Medulla oblongata (tissue), 1 donor: Measurements from ENCODE around the gene PURA.

Source experiments
- DNase-seq: peaks from one replicate; pipeline ENCODE4 v3.0.0-alpha.2; 2015; ENCODE audit errors: extremely low spot score

PURA gene

GRCh38 chr5:140159014-140159927 is 45.4 kb downstream of the PURA start:
- DNase-seq, result no peak

GRCh38 chr5:140162275-140162674 is 48.4 kb downstream of the PURA start:
- DNase-seq, result no peak

- no peak for DNase-seq
These were observed 48.9 kb downstream of the PURA start for GRCh38 chr5:140162781-140163180.

DNA sequence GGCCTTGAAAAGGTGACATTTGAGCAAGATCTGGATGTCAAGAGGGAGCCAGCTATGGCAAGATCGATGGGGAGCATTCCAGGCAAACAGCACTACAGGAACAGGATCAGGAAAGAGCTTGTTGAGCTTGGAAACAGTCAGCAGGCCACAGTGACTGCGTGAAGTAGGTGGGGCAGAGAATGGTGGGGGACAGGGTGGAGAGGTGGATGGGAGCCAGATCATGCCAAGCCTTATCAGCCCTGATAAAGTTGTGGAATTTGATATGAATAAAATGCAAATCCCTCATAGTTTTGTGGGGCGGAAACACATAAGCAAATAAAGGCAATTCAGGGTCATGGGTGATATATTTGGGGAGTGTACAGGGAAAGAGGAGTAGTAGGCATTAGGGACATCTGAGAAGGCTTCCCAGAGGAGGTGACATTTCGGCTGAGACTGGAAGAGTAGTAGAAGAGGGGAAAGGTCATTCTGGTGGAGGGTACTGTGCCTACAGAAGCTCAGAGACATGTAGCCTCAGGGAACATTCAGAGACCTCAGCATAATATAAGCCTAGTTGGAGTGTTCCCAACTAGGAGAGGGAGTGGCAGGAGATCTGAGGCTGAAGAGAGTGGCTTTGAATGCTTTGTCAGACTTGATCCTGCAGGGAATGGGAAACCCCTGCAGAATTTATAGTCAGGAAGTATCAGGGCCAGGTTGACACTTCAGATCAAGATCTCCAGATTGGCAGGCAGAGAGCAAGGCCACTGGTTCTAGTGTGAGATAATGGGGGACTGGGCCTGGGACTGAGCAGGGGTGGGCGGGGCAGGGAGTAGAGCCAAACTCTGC is 51.4 kb downstream of the PURA start:
- DNase-seq, result no peak

GRCh38 chr5:140165923-140166270 is 52.0 kb downstream of the PURA start:
- DNase-seq, result no peak

DNA sequence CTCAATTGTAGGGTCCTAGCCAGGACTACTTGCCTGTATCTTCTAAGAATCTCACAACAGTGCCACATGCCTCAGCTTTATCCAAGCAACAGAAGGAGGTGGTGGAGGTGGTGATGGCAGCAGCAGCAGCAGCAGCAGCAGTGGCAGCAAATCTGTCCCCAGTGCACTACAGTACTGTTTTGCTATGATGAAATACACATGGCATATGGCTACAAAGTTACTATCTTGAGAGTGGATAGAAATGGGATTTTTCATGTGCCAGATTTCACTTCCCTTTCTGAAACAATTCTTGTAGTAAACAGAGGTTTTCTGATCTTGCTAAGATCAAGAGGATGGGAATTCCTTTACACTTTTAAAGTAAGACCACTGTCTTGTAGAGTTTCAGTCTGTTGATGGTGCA is 53.0 kb downstream of the PURA start:
- no peak for DNase-seq

DNA sequence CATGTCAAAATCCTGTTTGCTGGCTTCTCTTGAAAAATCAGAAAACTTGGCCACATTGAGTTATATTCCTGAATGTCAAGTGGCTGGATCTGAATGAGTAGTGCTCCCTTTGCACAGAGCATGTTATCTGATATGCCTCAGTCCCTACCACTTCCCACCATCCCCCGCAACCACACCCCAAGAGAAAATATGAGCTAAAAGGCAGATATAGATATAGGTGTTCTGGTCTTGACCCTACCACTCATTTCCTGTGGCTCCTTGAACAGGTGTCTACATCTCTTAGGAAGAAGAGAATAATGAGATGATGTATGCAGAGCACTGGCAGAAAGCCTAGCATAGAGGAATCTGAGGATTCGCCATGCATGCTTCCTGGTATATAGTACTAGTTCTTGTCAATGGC is 54.5 kb downstream of the PURA start:
- DNase-seq, result no peak

DNA sequence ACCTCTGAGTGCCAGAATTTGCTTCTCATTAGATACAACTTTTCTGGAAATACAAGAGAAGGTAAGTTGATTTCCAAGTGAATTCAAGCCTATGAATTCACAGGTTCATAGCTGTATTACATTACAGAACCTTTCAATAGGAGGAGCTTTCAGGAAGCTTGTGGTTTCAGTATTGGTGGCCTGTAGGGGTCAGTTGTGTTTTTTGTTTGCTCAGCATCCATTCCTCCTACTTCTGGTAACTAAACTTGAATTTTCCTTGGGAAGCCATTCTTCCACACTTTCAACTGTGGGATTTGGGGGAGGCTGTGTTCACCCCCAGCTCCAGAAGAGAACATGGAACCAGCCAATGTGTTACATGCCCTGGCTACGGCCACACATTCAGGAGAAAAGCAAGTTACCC is 55.5 kb downstream of the PURA start:
- no peak for DNase-seq

DNA sequence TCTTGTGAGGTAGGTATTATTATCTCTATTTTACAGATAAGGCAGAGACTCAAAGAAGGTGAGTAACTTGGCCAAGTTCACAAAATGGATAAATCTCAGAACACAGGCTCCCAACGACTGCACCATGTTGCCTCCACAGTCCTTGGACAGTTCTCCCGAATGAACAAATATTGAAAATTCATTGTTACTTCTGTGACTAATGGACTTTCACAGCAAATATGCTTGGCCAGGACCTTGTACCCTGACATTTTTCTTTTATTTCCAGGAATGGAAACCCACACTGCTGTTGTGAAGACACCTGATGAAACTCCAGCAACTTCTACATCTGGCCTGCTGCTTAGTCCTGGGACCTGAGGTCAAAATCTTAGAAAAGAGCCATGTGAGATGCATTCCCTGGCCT is 58.6 kb downstream of the PURA start:
- DNase-seq, result no peak

- no peak for DNase-seq
These were observed 60.1 kb downstream of the PURA start for GRCh38 chr5:140174014-140174413.

GRCh38 chr5:140174465-140175366 is 60.8 kb downstream of the PURA start, which contains the start of gene CYSTM1:
TSS of gene CYSTM1 (plus strand) at chr5:140175188. CDS start at chr5:140194466, 19,278 bp downstream.
- DNase-seq, result peak; percentile 97
